Lower leg skin (tissue), 4 donors: ENCODE results near the gene ZNF559. TPM values are rescaled to one million over a fixed set of nuclear protein-coding genes. Genes with fewer than 3 reads are reported as not detected.
A peak's percentile ranks its signal among the peaks of the same experiment; 100 is the strongest.

Experiments used
- DNase-seq, 2 donors: peaks; one replicate each; pipeline ENCODE4 v3.0.0-alpha.2; 2019; ENCODE audit warnings: low spot score in 2 of 2
- H3K4me3 ChIP-seq: fragments of 200-600 bp; sonication (generic); 2 replicates; pipeline ENCODE4 v1.5.1; 2017; ENCODE audit warnings: mild to moderate bottlenecking, low read depth; ENCODE audit not compliant: poor library complexity, severe bottlenecking
- CTCF ChIP-seq, 3 donors: fragments of 450-650 bp; IDR thresholded peaks; one replicate each; pipeline ENCODE4 v1.5.1; 2016; ENCODE audit warnings: antibody characterized with exemption in 3 of 3, mild to moderate bottlenecking in 3 of 3, moderate library complexity in 2 of 3
- POLR2A ChIP-seq, 2 donors: fragments of 450-650 bp; IDR thresholded peaks; one replicate each; pipeline ENCODE4 v1.6.1; 2016 to 2017; ENCODE audit warnings: antibody characterized with exemption in 2 of 2, mild to moderate bottlenecking in 1 of 2, moderate library complexity in 1 of 2
- WGBS, 2 donors: methylation state at CpG; one replicate each; pipeline ENCODE4 v1.1.5; 2018; 5-methylcytosine and 5-hydroxymethylcytosine counted together
- intact Hi-C: fragments of 100-400 bp; cut with DNase I; formaldehyde crosslinking; loops from one replicate; pipeline ENCODE4 v1.15.0; 2023; ENCODE audit warnings: low total_unique reads
- total RNA-seq, 4 donors: library from RNA; depleted of rRNA; stranded (reverse); fragments of >200 nt; gene quantifications; one replicate each; pipeline ENCODE4 v1.1.0, GENCODE V29; 2016

The ZNF559 gene
- total RNA-seq, 4 donors from 2014 or later: 3.6 to 12.8 (median 9.2) TPM

GRCh38 chr19:9323557-9323918 is 441 bp upstream of the ZNF559 start:
- 3 to 5% methylated on average over 9 of the region's 9 CpGs for WGBS, 2 donors
- DNase-seq: peak; percentile 44 to 83
- peak overlapping the region; percentile 92 for H3K4me3 ChIP-seq
- intact Hi-C loops: no loop called here
- TF ChIP-seq CTCF (IDR thresholded peaks at IDR 0.05) (no peak), POLR2A (IDR thresholded peaks at IDR 0.05) (no peak)

GRCh38 chr19:9324584-9324962 is 594 bp downstream of the ZNF559 start:
- intact Hi-C loops: no loop called here
- no peak for DNase-seq
- H3K4me3 ChIP-seq: peak overlapping the region; percentile 92
- WGBS, 2 donors: 40 to 48% methylated on average over 9 of the region's 9 CpGs
- TF ChIP-seq POLR2A (IDR thresholded peaks at IDR 0.05): no peak
- no peak for TF ChIP-seq CTCF (IDR thresholded peaks at IDR 0.05)

- intact Hi-C loops: no loop called here
Observed at GRCh38 chr19:9329999-9330398, 6.0 kb downstream of the ZNF559 start.

GRCh38 chr19:9342610-9343304 is 18.8 kb downstream of the ZNF559 start:
- WGBS, 2 donors: 96 to 98% methylated on average over 6 of the region's 6 CpGs
- H3K4me3 ChIP-seq: no peak overlapping the region
- DNase-seq: no peak
- TF ChIP-seq CTCF (IDR thresholded peaks at IDR 0.05) (no peak), POLR2A (IDR thresholded peaks at IDR 0.05) (no peak)
- intact Hi-C loops: no loop called here

More at GRCh38 chr19:9329999-9330398, 6.0 kb downstream of the ZNF559 start:
- no peak for DNase-seq
- no peak for TF ChIP-seq CTCF (IDR thresholded peaks at IDR 0.05)
- TF ChIP-seq POLR2A (IDR thresholded peaks at IDR 0.05): no peak
- H3K4me3 ChIP-seq: no peak overlapping the region

GRCh38 chr19:9345005-9345404 is 21.0 kb downstream of the ZNF559 start:
- 98 to 100% methylated on average over 2 of the region's 2 CpGs for WGBS, 2 donors
- intact Hi-C loops: no loop called here
- no peak for DNase-seq
- no peak overlapping the region for H3K4me3 ChIP-seq
- TF ChIP-seq CTCF (IDR thresholded peaks at IDR 0.05) (no peak), POLR2A (IDR thresholded peaks at IDR 0.05) (no peak)

- TF ChIP-seq CTCF (IDR thresholded peaks at IDR 0.05) (no peak), POLR2A (IDR thresholded peaks at IDR 0.05) (no peak)
- WGBS, 2 donors: 97% methylated on average over 3 of the region's 3 CpGs
- DNase-seq: no peak
- H3K4me3 ChIP-seq: no peak overlapping the region
- intact Hi-C loops: no loop called here
Observed at GRCh38 chr19:9348253-9348652, 24.3 kb downstream of the ZNF559 start.
